GM13977 (cell line): Measurements from ENCODE around the gene KRTAP1-1.
"Not testable (repeated sequence)": the region's sequence is repeated elsewhere in the genome, so short reads cannot be mapped to it uniquely, and the experiment has no call there.

Experiments used
- DNase-seq: peaks from one replicate; pipeline ENCODE4 v3.0.0; 2012; ENCODE audit warnings: low spot score
- in situ Hi-C: fragments of 300-500 bp; cut with MboI; formaldehyde crosslinking; loops from one replicate; pipeline ENCODE4 v1.12.0; 2022; ENCODE audit warnings: low sequenced_read_pairs, low pct_unique_long_range_greater_than_20kb, mixed read lengths, inconsistent platforms; ENCODE audit not compliant: unreplicated experiment
- TF ChIP-seq, protein P1 (sequence below): IDR thresholded peaks from 2 replicates; pipeline ENCODE4 v1.5.1; 2012; ENCODE audit warnings: mild to moderate bottlenecking, control low read depth; ENCODE audit not compliant: insufficient read depth; ENCODE audit errors: extremely low read depth, missing control alignments

Gene KRTAP1-1

DNA sequence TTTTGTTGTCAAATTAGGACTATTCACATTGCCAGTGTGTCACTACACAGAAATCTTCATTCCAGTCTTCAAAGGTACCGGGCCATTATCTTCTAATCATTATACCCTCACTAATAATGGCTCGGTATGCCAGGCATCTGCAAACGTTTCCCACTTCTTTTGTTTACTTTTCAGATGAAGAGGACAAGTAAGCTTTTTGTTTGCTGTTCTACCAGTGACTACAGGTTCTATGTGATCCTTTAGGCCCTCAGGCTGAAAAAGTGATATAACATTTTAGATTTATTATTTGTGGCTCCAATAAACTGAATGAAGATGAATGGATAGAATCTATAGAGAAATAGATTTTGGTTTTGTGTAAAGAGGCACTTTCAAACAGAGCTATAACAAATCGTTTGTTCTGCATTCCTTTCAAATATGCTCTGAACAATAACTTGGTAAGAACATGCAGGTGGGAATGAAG lies 31.9 kb downstream of the KRTAP1-1 start:
- in situ Hi-C loops = no loop called here
- DNase-seq = no peak
- TF ChIP-seq, protein P1, sequence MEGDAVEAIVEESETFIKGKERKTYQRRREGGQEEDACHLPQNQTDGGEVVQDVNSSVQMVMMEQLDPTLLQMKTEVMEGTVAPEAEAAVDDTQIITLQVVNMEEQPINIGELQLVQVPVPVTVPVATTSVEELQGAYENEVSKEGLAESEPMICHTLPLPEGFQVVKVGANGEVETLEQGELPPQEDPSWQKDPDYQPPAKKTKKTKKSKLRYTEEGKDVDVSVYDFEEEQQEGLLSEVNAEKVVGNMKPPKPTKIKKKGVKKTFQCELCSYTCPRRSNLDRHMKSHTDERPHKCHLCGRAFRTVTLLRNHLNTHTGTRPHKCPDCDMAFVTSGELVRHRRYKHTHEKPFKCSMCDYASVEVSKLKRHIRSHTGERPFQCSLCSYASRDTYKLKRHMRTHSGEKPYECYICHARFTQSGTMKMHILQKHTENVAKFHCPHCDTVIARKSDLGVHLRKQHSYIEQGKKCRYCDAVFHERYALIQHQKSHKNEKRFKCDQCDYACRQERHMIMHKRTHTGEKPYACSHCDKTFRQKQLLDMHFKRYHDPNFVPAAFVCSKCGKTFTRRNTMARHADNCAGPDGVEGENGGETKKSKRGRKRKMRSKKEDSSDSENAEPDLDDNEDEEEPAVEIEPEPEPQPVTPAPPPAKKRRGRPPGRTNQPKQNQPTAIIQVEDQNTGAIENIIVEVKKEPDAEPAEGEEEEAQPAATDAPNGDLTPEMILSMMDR = no peak

DNA sequence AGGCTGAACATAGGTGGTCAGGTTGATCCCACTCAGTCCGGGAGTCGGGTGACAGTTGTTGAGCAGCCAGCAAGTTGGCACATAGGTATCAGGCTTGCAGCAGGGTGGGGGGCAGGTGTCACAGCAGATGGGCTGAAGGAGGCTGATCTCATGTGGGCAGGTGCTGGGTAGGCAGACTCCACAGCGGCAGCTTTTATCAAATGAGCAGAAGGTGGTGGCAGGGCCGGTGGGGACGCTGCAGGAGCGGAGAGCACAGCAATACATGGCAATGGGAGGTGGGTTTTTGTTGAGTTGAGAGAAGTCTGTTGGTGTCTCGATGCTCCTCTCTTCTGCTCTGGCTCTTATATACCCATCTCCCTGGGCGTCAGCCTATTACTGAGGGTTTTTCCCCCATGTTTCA lies 32.4 kb downstream of the KRTAP1-1 start, which contains the start of gene KRTAP3-1:
Gene KRTAP3-1, minus strand, starts transcription at position 318 of the 400 bp plus-strand sequence. Its CDS starts 54 bp downstream, at position 264.
- no peak for DNase-seq
- in situ Hi-C loops = no loop called here

DNA sequence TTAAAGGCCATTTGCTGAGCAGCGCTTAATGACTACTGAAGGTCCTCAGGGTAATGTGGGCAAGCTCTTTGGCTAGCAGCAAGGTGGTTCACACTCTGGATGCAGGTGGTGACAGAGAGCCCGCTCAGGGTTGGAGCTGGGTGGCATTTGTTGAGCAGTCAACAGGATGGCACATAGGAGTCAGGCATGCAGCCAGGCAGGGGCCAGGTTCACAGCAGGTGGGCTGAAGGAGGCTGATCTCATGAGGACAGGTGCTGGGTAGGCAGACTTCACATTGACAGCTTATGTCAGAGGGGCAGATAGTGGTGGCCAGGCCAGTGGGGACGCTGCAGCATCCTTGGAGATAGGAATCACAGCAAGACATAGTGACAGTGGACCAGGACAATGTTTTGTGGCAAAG lies 36.9 kb downstream of the KRTAP1-1 start:
- in situ Hi-C loops = no loop called here
- no peak for DNase-seq
- TF ChIP-seq, protein P1 = no peak

More for the DNA sequence above, 32.4 kb downstream of the KRTAP1-1 start, which contains the start of gene KRTAP3-1:
- TF ChIP-seq, protein P1 = no peak

DNA sequence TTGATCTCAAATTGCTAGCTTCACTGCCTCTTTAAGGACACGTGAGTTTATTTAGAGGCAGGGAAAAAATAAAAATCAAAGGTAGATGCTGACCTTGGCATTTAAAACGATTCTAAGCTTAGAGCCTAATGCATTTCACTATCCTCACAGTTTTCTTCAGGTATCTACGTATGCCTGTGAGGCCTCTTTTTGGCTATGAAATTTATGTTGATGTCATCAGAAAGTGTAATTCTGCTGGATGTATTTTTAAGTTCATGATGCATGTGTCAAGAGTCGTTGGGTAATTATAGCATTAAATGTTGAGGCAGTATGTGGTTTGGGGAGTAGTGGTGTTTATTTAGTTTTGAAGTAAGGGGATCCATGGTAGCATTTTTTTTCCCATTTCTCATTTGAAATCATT lies 37.3 kb downstream of the KRTAP1-1 start:
- TF ChIP-seq, protein P1 = no peak
- in situ Hi-C loops = no loop called here
- DNase-seq = no peak

DNA sequence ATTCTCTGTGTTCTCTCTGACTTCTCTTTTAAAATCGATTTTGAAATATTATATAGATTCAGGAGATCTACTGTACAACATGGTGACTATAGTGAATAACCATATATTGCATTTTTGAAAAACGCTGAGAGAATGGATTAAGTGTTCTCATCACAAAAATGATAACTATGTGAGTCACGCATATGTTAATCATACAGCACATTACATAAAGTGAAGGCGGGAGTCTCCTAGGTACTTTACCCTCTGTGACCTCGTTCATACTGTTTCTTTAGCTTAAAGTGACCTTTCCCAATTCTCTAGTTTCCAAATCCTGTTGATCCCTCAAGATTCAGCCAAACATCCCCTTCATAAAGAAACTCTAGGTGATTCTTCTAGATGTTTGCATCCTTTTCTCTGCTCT lies 38.4 kb downstream of the KRTAP1-1 start:
- no peak for DNase-seq
- in situ Hi-C loops = no loop called here
- TF ChIP-seq, protein P1 = no peak

DNA sequence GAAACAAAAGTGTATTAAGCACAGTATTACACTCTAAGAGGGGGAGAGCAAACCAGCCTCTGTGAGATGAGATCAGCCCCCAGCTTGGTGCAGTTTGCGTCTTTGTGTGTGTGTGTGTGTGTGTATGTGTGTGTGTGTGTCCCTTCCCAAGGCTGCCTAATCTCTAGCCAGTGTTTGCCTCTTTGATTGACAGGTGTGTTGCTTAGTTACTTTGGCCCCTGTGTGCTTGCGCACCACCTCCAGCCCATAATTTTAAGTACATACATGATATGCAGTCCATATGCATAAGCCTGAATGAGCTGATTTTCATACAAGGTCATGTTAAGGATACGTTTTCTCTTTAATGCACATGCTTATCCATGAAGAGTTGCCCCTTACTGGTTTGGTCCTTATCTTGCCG lies 39.5 kb downstream of the KRTAP1-1 start:
- in situ Hi-C loops = no loop called here
- no peak for DNase-seq
- TF ChIP-seq, protein P1 = no peak

DNA sequence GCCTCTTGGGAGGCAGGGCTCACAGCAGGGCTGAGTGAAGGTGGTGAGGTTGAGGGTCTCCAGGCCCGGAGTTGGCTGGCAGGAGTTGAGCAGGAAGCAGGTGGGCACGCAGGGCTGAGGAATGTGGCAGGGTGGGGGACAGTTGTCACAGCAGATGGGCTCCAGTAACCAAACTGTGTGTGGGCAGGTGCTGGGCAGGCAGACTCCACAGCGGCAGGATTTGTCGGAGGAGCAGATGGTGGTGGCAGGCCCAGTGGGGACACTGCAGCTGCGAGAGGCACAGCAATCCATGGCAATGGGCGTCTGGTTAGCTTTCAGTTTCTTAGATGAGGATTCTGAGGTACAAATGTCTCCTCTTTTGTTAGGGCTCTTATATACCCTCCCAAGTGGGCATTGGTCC lies 41.7 kb downstream of the KRTAP1-1 start, which contains the start of gene KRTAP3-2:
Gene KRTAP3-2, minus strand, starts transcription at position 344 of the 400 bp plus-strand sequence. Its CDS starts 53 bp downstream, at position 291.
- DNase-seq, in situ Hi-C loops: not testable (repeated sequence)
